Forelimb muscle (tissue), 1 donor: ENCODE results near the gene PODNL1. TPM values are rescaled to one million over a fixed set of nuclear protein-coding genes. Genes with fewer than 3 reads are reported as not detected.
"Not testable (repeated sequence)": the region's sequence is repeated elsewhere in the genome, so short reads cannot be mapped to it uniquely, and the experiment has no call there.

Experiments used
- DNase-seq: peaks from one replicate; pipeline ENCODE4 v3.0.0-alpha.2; 2013; ENCODE audit warnings: low read depth
- polyA plus RNA-seq: library from polyadenylated mRNA; unstranded; fragments of 120-200 nt; gene quantifications from one replicate; pipeline ENCODE4 v1.2.1, GENCODE V29; 2013; ENCODE audit not compliant: insufficient read length

Gene PODNL1
- polyA plus RNA-seq, 1 donor = 0.75 TPM

DNA sequence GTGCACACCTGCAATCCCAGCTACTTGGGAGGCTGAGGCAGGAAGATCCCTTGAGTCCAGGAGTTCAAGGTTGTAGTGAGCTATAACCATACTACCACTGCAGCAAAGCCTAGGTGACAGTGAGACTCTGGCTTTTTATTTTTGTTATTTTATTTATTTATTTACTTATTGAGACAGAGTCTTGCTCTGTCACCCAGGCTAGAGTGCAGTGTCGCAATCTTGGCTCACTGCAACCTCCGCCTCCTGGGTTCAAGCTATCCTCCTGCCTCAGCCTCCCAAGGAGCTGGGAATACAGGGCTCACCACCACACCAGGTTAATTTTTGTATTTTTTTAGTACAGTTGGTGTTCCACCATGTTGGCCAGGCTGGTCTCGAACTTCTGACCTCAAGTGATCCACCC lies 35.3 kb upstream of the PODNL1 start:
- not testable (repeated sequence) for DNase-seq

GRCh38 chr19:13972368-13973155 lies 34.3 kb upstream of the PODNL1 start:
- DNase-seq = no peak

GRCh38 chr19:13971868-13972267 lies 33.7 kb upstream of the PODNL1 start:
- not testable (repeated sequence) for DNase-seq

DNA sequence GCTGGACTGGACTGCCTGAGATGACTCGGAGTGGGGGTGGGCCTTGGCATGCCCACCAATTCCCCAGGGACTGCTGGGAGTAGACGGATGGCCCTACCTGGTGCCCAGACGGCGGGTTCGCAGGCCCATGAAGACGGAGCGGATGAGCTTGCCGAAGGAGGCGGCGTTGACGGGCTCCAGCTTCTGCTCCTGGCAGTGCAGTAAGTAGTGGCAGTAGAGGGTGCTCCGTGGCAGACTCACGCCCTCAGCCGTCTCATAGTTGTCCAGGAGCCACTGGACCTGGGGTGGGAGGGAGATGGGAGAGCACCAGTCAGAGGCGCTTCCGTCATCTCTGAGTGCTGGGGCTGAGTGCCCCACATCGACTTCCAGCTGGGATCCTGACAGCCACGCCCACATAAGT lies 31.7 kb upstream of the PODNL1 start:
- no peak for DNase-seq

GRCh38 chr19:13968999-13969398 lies 30.8 kb upstream of the PODNL1 start:
- DNase-seq = no peak

DNA sequence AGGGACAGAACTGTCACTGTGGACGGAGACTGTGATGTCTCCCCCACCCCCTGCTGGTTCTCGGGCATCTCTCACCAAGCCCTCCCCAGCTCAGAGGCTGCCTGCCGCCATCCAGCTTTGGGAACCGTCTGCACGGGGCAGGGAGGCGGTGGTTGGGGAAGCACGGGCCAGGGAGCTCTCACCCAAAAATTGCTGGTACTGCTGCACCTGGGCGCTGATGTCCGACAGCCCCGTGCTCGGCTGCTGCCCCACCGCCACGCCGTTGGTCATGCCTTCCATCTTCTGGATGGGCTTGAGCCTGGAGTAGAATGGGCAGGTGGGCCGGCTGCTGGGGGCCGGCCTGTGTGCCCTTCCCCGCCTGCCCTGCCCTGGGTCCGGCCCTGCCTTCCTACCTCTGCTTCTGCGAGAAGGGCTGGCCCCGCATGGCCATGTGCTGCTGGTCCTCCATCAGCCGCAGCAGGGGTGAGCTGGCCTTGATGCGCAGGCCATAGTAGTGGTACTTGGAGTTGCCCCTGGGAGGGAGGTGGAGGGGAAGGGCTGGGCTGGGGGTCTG lies 30.2 kb upstream of the PODNL1 start:
- DNase-seq = no peak

DNA sequence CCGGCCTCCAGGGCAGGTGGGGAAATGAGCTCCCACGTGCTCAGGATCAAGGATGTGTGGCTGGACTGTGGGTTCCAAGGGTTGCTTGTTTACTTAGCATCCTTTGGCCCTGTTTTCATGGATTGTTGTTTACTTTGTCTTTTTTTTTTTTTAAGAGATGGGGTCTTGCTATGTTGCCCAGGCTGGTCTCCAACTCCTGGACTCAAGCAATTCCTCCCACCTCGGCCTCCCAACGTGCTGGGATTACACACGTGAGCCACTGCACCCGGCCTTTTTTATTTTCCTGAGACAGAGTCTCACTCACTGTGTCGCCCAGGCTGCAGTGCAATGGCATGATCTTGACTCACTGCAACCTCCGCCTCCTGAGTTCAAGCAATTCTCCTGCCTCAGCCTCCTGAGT lies 29.0 kb upstream of the PODNL1 start:
- not testable (repeated sequence) for DNase-seq

DNA sequence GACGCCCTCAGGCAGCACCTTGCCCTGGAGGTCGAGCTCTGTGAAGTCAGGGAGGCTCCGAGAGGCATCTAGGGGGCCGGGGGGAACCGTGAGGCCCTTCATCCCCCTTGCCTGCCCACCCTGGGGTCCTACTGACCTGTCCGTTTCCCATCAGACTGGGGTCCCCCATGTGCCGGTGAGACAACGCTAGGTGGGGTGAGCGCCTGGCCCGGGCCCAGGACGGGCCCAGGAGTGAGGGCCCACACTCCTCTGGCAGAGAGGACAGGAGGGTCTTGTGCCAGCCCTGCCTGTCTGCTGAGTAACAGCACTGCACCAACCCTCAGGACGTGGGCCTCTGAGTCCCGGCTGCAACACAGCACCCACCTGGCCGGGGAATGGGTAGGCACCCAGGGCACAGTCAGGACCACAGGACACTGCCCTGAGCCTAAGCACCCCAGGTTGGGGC lies 28.5 kb upstream of the PODNL1 start:
- DNase-seq = no peak

DNA sequence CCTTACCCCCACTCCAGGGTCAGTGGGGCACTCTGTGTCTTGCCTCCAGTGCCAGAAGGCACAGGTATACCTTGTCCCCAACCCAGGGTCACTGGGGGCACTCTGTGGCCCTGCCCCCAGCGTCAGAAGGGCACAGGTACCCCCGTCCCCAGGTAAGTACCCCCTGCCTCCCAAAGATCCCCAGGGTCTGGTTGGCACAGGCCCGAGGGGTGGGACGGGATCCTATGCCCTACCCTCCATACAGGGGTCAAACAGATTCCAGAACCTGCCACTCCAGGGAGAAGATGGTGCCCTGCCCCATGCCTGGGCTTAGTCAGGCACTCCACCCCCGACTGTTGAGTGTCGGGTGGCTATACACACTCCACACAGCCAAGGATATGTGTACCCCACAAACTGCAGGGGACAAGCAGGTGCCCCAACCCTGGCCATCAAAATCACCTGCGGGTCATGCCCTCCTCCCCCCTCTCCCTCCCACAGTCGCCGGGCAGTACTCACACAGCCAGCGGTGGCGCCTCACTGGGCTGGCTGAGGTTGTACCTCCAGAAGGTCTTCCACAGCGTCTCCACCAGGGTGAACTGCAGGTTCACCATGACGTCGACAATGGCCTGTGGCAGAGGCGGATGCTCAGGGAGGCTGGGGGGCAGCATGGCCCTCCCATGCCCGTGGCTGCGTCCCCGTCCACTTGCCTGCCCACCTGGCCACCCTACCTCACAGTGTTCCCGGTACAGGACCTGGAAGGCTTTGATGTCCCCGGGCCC lies 27.9 kb upstream of the PODNL1 start:
- DNase-seq = no peak

DNA sequence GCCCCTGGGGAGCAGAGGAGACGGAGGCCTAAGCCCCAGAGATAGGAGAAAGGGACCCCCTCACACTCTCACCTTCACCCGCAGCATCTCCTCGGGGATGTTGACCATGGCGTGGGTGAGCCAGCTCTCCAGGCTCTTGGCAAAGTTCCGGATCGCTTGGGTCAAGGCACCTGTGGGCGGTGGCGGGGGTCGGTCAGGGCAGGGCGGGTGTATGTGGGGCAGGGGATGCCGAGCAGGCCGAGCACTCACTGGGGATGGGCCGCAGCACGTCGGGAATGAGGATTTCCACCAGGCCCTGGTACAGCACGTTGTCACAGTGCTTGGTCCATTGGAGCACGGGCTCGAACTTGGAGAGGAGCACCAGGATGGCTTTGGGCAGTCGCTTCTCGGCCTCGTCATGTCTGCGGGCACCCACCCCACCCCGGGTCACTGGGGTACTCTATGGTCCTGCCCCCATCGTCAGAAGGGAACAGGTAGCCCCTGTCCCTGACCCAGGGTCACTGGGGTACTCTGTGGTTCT lies 27.2 kb upstream of the PODNL1 start:
- DNase-seq = no peak

GRCh38 chr19:13964776-13965175 lies 26.6 kb upstream of the PODNL1 start:
- no peak for DNase-seq

- DNase-seq = no peak
Measured at GRCh38 chr19:13963603-13964105, 25.4 kb upstream of the PODNL1 start.

DNA sequence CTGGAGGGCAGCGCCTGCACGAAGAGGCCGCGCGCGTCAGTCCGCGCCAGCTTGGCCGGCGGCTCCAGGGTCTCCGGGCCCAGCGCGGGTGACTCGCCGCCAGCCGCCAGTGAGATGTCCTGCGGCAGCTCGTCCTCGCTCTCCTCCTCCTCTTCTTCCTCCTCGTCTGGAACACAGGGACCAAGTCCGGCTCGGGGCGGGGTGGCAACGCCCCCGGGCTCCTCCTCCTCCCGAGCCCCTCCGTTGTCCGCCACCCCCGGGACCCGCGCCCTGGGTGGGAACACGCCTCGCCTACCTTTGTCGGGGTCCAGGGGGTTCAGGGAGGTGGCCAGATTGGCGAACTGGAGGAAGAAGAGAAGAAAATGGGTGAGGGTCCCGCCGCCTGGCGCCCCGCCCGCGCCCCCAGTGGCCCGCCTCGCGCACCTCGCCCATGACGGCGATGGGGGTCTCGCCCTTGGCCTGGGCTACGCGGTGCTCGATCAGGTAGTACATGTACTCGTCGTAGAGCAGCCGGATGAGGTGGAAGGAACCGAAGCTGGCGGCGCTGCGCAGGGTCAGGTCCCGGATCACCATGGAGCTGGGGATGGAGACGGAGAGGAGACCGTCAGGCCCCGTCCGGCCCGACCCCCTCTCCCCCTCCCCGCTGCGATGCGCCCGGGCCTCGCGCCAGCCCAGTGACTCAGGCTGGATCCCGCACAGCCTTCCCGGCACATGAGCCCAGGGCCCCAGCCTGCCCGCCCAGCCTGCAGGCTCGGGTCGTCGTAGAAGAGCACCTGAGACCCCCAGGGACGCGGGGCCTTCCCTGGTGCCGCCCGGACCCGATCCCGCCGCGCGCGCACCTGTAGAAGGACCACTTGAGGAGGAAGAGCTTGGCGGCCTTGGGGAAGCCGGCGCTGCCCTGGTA lies 24.7 kb upstream of the PODNL1 start:
- DNase-seq = no peak

DNA sequence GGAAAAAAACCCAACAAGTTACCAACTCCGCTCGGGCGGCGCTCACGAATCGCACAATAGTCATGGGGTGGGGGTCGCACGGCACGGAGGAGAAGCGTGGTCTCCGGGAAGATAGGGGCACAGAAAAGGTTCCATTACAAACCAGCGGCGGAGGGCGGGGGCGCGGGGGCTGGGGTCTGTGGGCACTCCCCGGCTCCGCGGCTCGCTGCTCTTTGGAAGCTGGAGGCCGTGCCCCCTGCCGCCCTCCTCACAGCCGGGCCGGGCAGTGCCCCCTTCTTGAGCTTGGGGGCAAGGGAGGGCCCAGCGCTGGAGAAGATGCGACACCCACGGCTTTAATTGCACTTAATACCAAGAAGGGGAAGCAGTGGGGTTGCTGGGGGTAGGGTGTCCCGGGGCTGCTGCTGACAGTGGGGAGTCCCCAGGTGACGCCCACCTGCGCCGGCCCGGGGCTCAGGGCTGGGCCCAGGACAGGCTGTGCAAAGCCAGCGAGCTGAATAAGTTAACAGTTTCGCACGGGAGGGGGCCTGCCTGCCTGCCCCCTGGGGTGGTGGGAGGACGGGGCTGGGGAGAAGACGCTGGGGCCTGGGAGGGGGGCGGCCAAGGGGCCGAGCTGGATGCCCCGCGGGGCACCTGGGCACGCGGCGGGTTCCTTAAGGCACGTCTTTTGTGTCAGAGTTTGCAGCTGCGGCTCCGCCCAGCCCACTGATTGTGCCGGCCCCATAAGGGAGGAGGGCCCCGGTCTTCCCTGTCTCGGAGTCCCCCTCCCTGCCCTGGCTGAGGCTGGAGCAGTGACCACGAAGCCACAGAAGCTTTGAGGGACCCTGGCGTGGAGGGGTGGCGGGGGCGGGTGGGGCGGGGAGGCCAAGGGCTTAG lies 23.8 kb upstream of the PODNL1 start:
- no peak for DNase-seq

DNA sequence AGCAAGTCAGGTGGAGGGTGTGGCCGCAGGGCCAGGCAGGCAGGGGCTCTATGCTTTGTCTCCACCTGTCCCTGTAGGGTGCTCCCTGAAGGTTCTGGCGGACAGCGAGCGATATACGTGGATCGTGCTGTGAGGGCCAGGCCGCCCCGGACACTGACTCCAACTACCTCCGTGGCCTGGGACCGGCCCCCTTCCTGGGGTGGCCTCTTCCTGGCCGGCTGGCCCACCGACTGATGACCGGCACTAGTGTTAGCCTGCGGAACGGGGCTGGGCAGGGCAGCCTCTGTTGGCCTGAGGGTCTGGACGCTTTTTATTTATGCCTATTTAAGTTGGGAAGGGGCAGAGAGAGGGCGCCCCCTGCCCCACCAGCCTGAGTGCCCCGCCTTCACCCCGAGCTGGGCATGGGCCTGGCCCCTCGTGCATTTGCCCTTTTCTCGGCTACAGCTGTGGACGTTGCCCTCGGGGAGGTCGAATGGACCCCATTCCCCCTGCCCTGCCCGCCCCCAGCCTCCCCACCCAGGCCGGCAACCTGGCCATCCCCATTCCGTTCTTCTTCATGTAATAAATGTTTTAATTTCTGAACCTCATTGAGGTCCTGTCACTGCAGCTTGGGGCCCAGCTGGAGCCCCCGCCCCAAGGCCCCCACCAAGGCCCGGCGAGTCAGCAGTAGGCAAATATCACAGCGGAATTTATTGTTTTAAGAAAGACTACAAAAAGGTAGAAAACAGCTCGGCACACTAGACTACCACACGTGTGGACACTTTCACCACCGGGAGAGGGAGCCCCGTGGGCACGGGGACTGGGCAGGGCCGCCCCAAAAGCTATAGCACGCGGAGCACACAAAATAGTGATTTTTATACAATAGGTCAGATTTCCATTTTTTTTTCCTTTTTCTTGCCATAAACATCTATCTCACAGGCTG lies 22.9 kb upstream of the PODNL1 start:
- no peak for DNase-seq

DNA sequence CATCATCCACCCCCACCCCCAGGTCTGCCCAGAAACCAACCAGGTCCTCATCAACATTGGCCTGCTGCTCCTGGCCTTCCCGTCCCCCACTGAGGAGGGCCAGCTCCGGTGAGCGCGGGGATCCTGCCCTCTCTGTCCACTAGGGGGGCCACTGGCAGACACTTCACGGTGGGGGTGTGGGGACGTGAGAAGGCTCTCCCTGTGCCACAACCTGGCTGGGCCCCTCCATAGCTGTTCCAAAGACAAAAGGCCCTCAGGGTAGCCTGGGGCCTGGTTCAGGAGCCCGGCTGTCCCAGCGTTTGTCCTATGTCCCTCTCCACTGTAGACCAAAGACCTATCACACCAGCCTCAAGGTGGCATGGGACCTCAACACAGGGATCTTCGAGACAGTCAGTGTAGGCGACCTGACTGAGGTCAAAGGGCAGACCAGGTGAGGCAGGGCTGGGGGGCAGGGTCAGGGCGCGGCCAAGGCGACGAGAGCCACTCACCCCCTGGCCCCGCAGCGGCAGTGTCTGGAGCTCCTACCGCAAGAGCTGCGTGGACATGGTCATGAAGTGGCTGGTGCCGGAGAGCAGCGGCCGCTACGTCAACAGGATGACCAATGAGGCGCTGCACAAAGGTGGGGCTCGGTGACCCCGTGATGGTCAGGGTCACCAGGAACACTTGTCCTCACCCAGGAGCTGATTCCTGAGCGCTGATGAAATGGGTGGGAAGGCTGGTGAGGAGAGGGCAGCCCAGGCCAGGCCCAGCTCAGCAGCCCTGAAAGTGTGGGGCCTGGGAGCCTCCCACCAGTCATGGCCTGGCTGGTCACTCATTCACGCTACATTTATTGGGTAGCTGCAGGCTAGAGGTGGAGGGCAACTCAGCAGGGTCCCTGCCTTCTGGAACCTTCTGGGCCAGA lies 22.0 kb upstream of the PODNL1 start:
- DNase-seq = no peak

DNA sequence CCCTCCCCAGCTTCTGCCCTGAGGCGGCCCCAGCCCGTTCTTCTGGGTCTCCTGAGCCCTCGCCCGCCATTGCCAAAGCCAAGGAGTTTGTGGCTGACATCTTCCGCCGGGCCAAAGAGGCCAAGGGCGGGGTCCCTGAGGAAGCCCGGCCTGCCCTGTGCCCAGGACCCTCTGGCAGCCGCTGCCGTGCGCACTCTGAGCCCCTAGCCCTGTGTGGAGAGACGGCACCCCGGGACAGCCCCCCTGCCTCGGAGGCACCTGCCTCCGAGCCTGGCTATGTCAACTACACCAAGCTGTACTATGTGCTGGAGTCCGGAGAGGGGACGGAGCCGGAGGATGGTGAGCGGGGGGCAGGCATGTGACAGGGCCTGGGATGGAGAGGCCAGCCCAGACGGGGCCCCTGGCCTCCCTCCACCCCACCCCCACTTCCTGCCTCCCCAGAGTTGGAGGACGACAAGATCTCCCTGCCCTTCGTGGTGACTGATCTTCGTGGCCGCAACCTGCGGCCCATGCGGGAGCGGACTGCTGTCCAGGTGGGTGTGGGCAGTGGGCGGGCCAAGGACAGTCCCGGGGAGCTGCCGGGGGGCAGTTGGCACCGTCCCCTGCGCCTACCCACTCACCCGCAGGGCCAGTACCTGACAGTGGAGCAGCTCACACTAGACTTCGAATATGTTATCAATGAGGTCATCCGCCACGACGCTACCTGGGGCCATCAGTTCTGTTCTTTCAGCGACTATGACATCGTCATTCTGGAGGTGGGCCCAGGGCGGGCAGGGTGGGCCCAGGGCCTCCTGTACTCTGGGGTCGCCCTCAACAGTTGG lies 21.1 kb upstream of the PODNL1 start:
- DNase-seq = no peak
